Neural progenitor cell (in vitro differentiated cells): ENCODE measurements around the gene GNG10. TPM values are rescaled to one million over a fixed set of nuclear protein-coding genes. Genes with fewer than 3 reads are reported as not detected.

Experiments
- DNase-seq: peaks from one replicate; pipeline ENCODE4 v3.0.0-alpha.2; 2016; ENCODE audit warnings: low spot score
- H2AFZ ChIP-seq: fragments of 200-600 bp; sonication (generic); replicated peaks from 2 replicates; pipeline ENCODE4 v1.6.1; 2016; ENCODE audit warnings: antibody characterized with exemption
- H3F3A ChIP-seq: fragments of 200-600 bp; sonication (generic); 2 replicates; pipeline ENCODE4 v1.6.1; 2016; ENCODE audit warnings: antibody characterized with exemption, low read depth
- H3K27ac ChIP-seq: fragments of 200-600 bp; sonication (generic); 2 replicates; pipeline ENCODE4 v1.5.1; 2016; ENCODE audit warnings: mild to moderate bottlenecking
- H3K27me3 ChIP-seq: fragments of 200-600 bp; sonication (generic); 2 replicates; pipeline ENCODE4 v1.6.1; 2016; ENCODE audit warnings: mild to moderate bottlenecking, moderate library complexity
- H3K36me3 ChIP-seq: fragments of 200-600 bp; sonication (generic); 2 replicates; pipeline ENCODE4 v1.5.1; 2016
- H3K4me1 ChIP-seq: fragments of 200-600 bp; sonication (generic); 2 replicates; pipeline ENCODE4 v1.6.1; 2016; ENCODE audit warnings: mixed run types
- H3K4me2 ChIP-seq: fragments of 200-600 bp; sonication (generic); 2 replicates; pipeline ENCODE4 v1.6.1; 2016
- H3K4me3 ChIP-seq: fragments of 200-600 bp; sonication (generic); 2 replicates; pipeline ENCODE4 v1.5.1; 2016
- H3K79me2 ChIP-seq: fragments of 200-600 bp; sonication (generic); 2 replicates; pipeline ENCODE4 v1.6.1; 2016; ENCODE audit warnings: low read depth
- H3K9ac ChIP-seq: fragments of 200-600 bp; sonication (generic); 2 replicates; pipeline ENCODE4 v1.6.1; 2016
- H3K9me3 ChIP-seq: fragments of 200-600 bp; sonication (generic); 2 replicates; pipeline ENCODE4 v1.5.1; 2016; ENCODE audit warnings: low read depth
- H4K20me1 ChIP-seq: fragments of 200-600 bp; sonication (generic); 2 replicates; pipeline ENCODE4 v1.6.1; 2016; ENCODE audit warnings: low read depth
- H3K27ac Mint-ChIP-seq: 3 replicates; pipeline ENCODE4 v1.8.0; 2021; ENCODE audit warnings: mixed read lengths
- H3K27me3 Mint-ChIP-seq: 2 replicates; pipeline ENCODE4 v1.8.0; 2022; ENCODE audit warnings: low read depth, mild to moderate bottlenecking, inconsistent platforms, moderate library complexity, mixed read lengths; ENCODE audit not compliant: insufficient read depth
- H3K36me3 Mint-ChIP-seq: 3 replicates; pipeline ENCODE4 v1.8.0; 2021; ENCODE audit warnings: mixed read lengths
- H3K4me1 Mint-ChIP-seq: 3 replicates; pipeline ENCODE4 v1.8.0; 2021; ENCODE audit warnings: mixed read lengths
- H3K4me3 Mint-ChIP-seq: 3 replicates; pipeline ENCODE4 v1.8.0; 2021; ENCODE audit warnings: mild to moderate bottlenecking, moderate library complexity, mixed read lengths
- H3K9me3 Mint-ChIP-seq: 3 replicates; pipeline ENCODE4 v1.8.0; 2020; ENCODE audit warnings: mixed read lengths
- CTCF ChIP-seq: fragments of 200-600 bp; sonication (generic); IDR thresholded peaks from 2 replicates; pipeline ENCODE4 v1.5.1; 2017; ENCODE audit warnings: antibody characterized with exemption, mild to moderate bottlenecking
- EZH2 ChIP-seq: fragments of 200-600 bp; sonication (generic); IDR thresholded peaks from 2 replicates; pipeline ENCODE4 v1.6.1; 2017; ENCODE audit warnings: antibody characterized with exemption, mild to moderate bottlenecking, moderate library complexity
- EZH2phosphoT487 ChIP-seq: fragments of 200-600 bp; sonication (generic); IDR thresholded peaks from 2 replicates; pipeline ENCODE4 v1.6.1; 2017; ENCODE audit warnings: antibody characterized with exemption
- total RNA-seq: library from RNA; depleted of rRNA; stranded (reverse); fragments of >200 nt; gene quantifications from 2 replicates; pipeline ENCODE4 v1.2.3, GENCODE V29; 2015; ENCODE audit warnings: low replicate concordance

Gene GNG10
- total RNA-seq, 1 donor from 2014 or later = 128 TPM

GRCh38 chr9:111696796-111697195 is 35.4 kb downstream of the GNG10 start:
- Mint-ChIP-seq H3K4me1 (peaks cover under 1% of the 10 kb centered on the region), H3K4me3 (no peak overlapping the region), H3K36me3 (peaks cover 3% of the 10 kb centered on the region), H3K27me3 (no peaks in the 10 kb centered on the region), H3K27ac (no peak overlapping the region), H3K9me3 (no peaks in the 10 kb centered on the region)
- no peak overlapping the region for H3K27ac ChIP-seq
- H3K9me3 ChIP-seq = no peaks in the 10 kb centered on the region
- H2AFZ ChIP-seq = no peak overlapping the region
- no peak for DNase-seq
- no peaks in the 10 kb centered on the region for H3K4me1 ChIP-seq
- TF ChIP-seq EZH2 = no peak
- no peak for TF ChIP-seq CTCF
- no peak for TF ChIP-seq EZH2phosphoT487
- no peaks in the 10 kb centered on the region for H3K79me2 ChIP-seq
- no peaks in the 10 kb centered on the region for H4K20me1 ChIP-seq
- H3K27me3 ChIP-seq = no peaks in the 10 kb centered on the region
- H3K4me2 ChIP-seq = no peak overlapping the region
- H3K9ac ChIP-seq = no peak overlapping the region
- no peaks in the 10 kb centered on the region for H3F3A ChIP-seq
- no peaks in the 10 kb centered on the region for H3K36me3 ChIP-seq
- H3K4me3 ChIP-seq = no peak overlapping the region

- Mint-ChIP-seq H3K4me3 (no peak overlapping the region), H3K4me1 (no peaks in the 10 kb centered on the region), H3K27ac (no peak overlapping the region), H3K27me3 (no peaks in the 10 kb centered on the region), H3K9me3 (no peaks in the 10 kb centered on the region), H3K36me3 (peaks cover 3% of the 10 kb centered on the region)
- Histone ChIP-seq H3K4me3 (no peak overlapping the region), H4K20me1 (no peaks in the 10 kb centered on the region), H3K79me2 (no peaks in the 10 kb centered on the region), H3K36me3 (no peaks in the 10 kb centered on the region), H3K9ac (no peak overlapping the region), H3K27ac (no peak overlapping the region), H3F3A (no peaks in the 10 kb centered on the region), H3K27me3 (no peaks in the 10 kb centered on the region), H2AFZ (no peak overlapping the region), H3K4me1 (no peaks in the 10 kb centered on the region), H3K9me3 (no peaks in the 10 kb centered on the region), H3K4me2 (no peak overlapping the region)
- no peak for TF ChIP-seq EZH2
- no peak for TF ChIP-seq CTCF
- no peak for TF ChIP-seq EZH2phosphoT487
- DNase-seq = no peak
Measured at GRCh38 chr9:111700776-111701175, 39.4 kb downstream of the GNG10 start.

- Histone ChIP-seq H3F3A (no peaks in the 10 kb centered on the region), H4K20me1 (no peaks in the 10 kb centered on the region), H3K27me3 (no peaks in the 10 kb centered on the region), H3K4me3 (no peak overlapping the region), H3K9me3 (no peaks in the 10 kb centered on the region), H3K9ac (no peak overlapping the region), H3K79me2 (no peaks in the 10 kb centered on the region), H2AFZ (no peak overlapping the region), H3K27ac (no peak overlapping the region), H3K36me3 (no peaks in the 10 kb centered on the region), H3K4me1 (no peaks in the 10 kb centered on the region), H3K4me2 (no peak overlapping the region)
- Mint-ChIP-seq H3K27me3 (no peaks in the 10 kb centered on the region), H3K4me3 (no peak overlapping the region), H3K4me1 (no peaks in the 10 kb centered on the region), H3K9me3 (no peaks in the 10 kb centered on the region), H3K27ac (no peak overlapping the region), H3K36me3 (peaks cover 3% of the 10 kb centered on the region)
- no peak for DNase-seq
- no peak for TF ChIP-seq EZH2
- TF ChIP-seq EZH2phosphoT487 = no peak
- no peak for TF ChIP-seq CTCF
Measured at GRCh38 chr9:111704503-111704902, 43.1 kb downstream of the GNG10 start.

GRCh38 chr9:111711548-111711947 is 50.1 kb downstream of the GNG10 start:
- no peak for TF ChIP-seq EZH2phosphoT487
- no peak for TF ChIP-seq EZH2
- no peak for TF ChIP-seq CTCF
- no peaks in the 10 kb centered on the region for H3K9me3 Mint-ChIP-seq
- Histone ChIP-seq H2AFZ (no peak overlapping the region), H4K20me1 (no peaks in the 10 kb centered on the region), H3K4me3 (no peak overlapping the region), H3K27me3 (no peaks in the 10 kb centered on the region), H3K79me2 (no peaks in the 10 kb centered on the region), H3F3A (no peaks in the 10 kb centered on the region), H3K36me3 (no peaks in the 10 kb centered on the region), H3K9ac (no peak overlapping the region), H3K4me2 (no peak overlapping the region), H3K27ac (no peak overlapping the region), H3K9me3 (no peaks in the 10 kb centered on the region), H3K4me1 (no peaks in the 10 kb centered on the region)
- H3K27me3 Mint-ChIP-seq = no peaks in the 10 kb centered on the region
- H3K4me3 Mint-ChIP-seq = no peak overlapping the region
- no peaks in the 10 kb centered on the region for H3K4me1 Mint-ChIP-seq
- H3K27ac Mint-ChIP-seq = no peak overlapping the region
- no peak for DNase-seq
- H3K36me3 Mint-ChIP-seq = no peaks in the 10 kb centered on the region
